WI38 (cell line): Measurements from ENCODE around the gene KRT78.

Experiments used
- H3K4me3 ChIP-seq: 2 replicates; pipeline ENCODE4 v1.5.1; 2011; ENCODE audit warnings: low read depth, mild to moderate bottlenecking, control low read depth, low read length
- CTCF ChIP-seq: IDR thresholded peaks from 2 replicates; pipeline ENCODE4 v1.5.1; 2012; ENCODE audit warnings: low read depth, mild to moderate bottlenecking, control low read depth, low read length

KRT78 gene

GRCh38 chr12:52799505-52800211, 49.1 kb downstream of the KRT78 start:
- no peak overlapping the region for H3K4me3 ChIP-seq
- no peak for TF ChIP-seq CTCF

GRCh38 chr12:52798671-52799504, 49.9 kb downstream of the KRT78 start:
- H3K4me3 ChIP-seq, result no peak overlapping the region
- no peak for TF ChIP-seq CTCF

DNA sequence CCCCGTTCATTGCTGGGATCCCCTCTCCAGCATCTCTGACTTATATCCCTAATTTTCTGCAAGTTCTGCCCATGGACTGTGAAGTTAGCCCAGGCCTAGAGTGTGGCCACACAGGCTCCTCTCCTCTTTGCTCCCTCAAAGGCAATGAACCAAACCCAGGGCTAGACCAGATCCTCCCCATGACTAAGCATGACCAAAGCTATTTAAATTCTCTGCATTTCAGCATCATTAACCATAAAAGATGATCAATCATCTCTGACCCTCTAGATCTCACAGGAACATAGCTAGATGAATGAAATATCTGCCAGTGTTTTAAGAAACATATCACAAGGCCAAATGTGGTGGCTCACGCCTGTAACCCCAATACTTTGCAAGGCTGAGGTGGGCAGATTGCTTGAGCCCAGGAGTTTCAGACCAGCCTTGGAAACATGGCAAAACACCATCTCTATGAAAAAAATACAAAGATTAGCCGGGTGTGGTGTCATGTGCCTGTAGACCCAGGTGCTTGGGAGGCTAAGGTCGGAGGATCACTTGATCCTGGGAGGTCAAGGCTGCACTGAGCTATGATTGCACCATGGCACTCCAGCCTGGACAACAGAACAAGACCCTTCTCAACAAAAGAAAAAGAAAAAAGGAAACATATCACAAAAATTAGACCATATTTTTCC, 50.7 kb downstream of the KRT78 start:
- TF ChIP-seq CTCF, result no peak

GRCh38 chr12:52797529-52797894, 51.3 kb downstream of the KRT78 start:
- no peak overlapping the region for H3K4me3 ChIP-seq
- TF ChIP-seq CTCF, result no peak

More for the DNA sequence above, 50.7 kb downstream of the KRT78 start:
- H3K4me3 ChIP-seq, result no peak overlapping the region

- no peak overlapping the region for H3K4me3 ChIP-seq
- no peak for TF ChIP-seq CTCF
Measured at GRCh38 chr12:52796839-52797528, 51.8 kb downstream of the KRT78 start.

DNA sequence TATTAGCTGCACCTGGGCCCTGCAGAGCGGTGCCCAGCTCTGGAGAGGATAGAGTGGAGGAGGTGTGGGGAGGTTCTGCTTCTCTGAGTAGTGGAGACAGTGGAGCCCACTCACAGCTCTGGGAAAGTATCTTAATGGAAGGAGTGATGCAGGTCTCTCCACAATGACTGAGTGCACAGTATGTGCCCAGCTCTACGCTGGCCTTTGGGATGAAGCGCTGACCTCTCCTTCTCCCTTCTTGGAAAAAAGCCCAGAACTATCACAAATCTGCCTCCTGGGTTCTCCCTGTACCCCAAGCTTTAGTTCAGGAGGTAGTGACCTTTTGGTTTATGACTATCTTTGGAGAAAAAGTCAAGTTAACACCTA, 52.4 kb downstream of the KRT78 start:
- no peak overlapping the region for H3K4me3 ChIP-seq
- no peak for TF ChIP-seq CTCF
